Measurements from ENCODE around the gene DZIP3. TPM values are rescaled to one million over a fixed set of nuclear protein-coding genes. Genes with fewer than 3 reads are reported as not detected.

The DZIP3 gene
- total RNA-seq, 1 experiment from 2014 or later: 22.1 TPM

- no peak for DNase-seq
- Histone ChIP-seq H2BK12ac (ENCODE audit: insufficient read length, low read depth, low read length) (no peak overlapping the region), H2BK20ac (ENCODE audit: low read depth, low read length, poor library complexity, severe bottlenecking) (no peak overlapping the region), H3K79me2 (ENCODE audit: insufficient read depth, low read length) (peaks cover 18% of the 10 kb centered on the region; the same call in 1 of the 2 replicates), H3K4ac (ENCODE audit: low read depth, low read length) (no peak overlapping the region), H2AFZ (ENCODE audit: low read length) (no peak overlapping the region), H3K9me3 (ENCODE audit: control insufficient read depth, low read depth, low read length) (no peaks in the 10 kb centered on the region), H4K8ac (replicated peaks; ENCODE audit: insufficient read length, low read depth, low read length) (no peak overlapping the region), H4K91ac (ENCODE audit: insufficient read length, low read depth, low read length) (no peak overlapping the region), H3K23me2 (ENCODE audit: insufficient read length, low read depth, low read length, poor library complexity, severe bottlenecking) (peaks cover 9% of the 10 kb centered on the region), H3T11ph (ENCODE audit: low read length) (no peak overlapping the region), H4K5ac (ENCODE audit: insufficient read length, low read depth, low read length) (no peak overlapping the region), H4K20me1 (ENCODE audit: control insufficient read depth, insufficient read depth, insufficient read length) (no peaks in the 10 kb centered on the region), H2AK5ac (ENCODE audit: insufficient read length, low read length) (no peak overlapping the region), H3K23ac (ENCODE audit: insufficient read length, low read depth, low read length) (no peak overlapping the region), H2BK120ac (ENCODE audit: low read depth, low read length, poor library complexity, severe bottlenecking) (no peak overlapping the region), H3K27me3 (ENCODE audit: insufficient read depth, low read length) (no peaks in the 10 kb centered on the region), H2BK5ac (ENCODE audit: insufficient read length, low read length) (no peak overlapping the region), H3K56ac (ENCODE audit: insufficient read length, low read depth, low read length) (no peak overlapping the region), H3K4me1 (ENCODE audit: insufficient read depth, low read length) (no peaks in the 10 kb centered on the region), H3K18ac (ENCODE audit: insufficient read length, low read depth, low read length) (no peak overlapping the region), H3K9ac (ENCODE audit: extremely low read depth, insufficient read length, low read length) (peak overlapping the region; percentile 74), H3K4me2 (ENCODE audit: insufficient read depth, insufficient read length, low read length) (peak overlapping the region; percentile 96), H2BK15ac (ENCODE audit: low read depth, low read length) (no peak overlapping the region), H3K27ac (ENCODE audit: insufficient read length, low read depth, low read length) (no peak overlapping the region), H3K79me1 (ENCODE audit: insufficient read depth, low read depth, low read length, poor library complexity, severe bottlenecking) (no peaks in the 10 kb centered on the region), H3K14ac (ENCODE audit: insufficient read depth, low read length) (no peak overlapping the region)
- no peaks in the 10 kb centered on the region for H3K27me3 Mint-ChIP-seq (ENCODE audit: low read depth)
- WGBS (ENCODE audit: extremely low coverage, insufficient read length, low lambda C conversion rate): no CpG with 5 or more reads among the region's 4 CpGs
- peak overlapping the region; percentile 82 to 90 (median 89); a peak in 6 of 7 replicates for H3K27ac Mint-ChIP-seq
- H3K36me3 Mint-ChIP-seq (ENCODE audit: insufficient read depth in 1 of 3, low read depth in 3 of 3): peaks cover 0 to 6% (median 6%) of the 10 kb centered on the region in 3 experiments; a peak in 3 of 7 replicates
- no peaks in the 10 kb centered on the region for H3K9me3 Mint-ChIP-seq
- H3K4me1 Mint-ChIP-seq: peaks cover 35 to 39% of the 10 kb centered on the region in 2 experiments
- TF ChIP-seq CTCF (conservative IDR thresholded peaks at IDR 0.05): no peak
- peak overlapping the region; percentile 100 for H3K4me3 Mint-ChIP-seq
Observed at GRCh38 chr3:108590460-108590859, 938 bp downstream of the DZIP3 start.

All from H9 (cell line).